CD1c-positive myeloid dendritic cell (primary cell): ENCODE results near the gene PLCH2.
A peak's percentile ranks its signal among the peaks of the same experiment; 100 is the strongest.
"Not testable (repeated sequence)": the region's sequence is repeated elsewhere in the genome, so short reads cannot be mapped to it uniquely, and the experiment has no call there.

Experiments used
- DNase-seq: peaks from one replicate; pipeline ENCODE4 v3.0.0-alpha.2; 2016; ENCODE audit errors: extremely low spot score

PLCH2 gene

GRCh38 chr1:2546515-2547209, 70.6 kb downstream of the PLCH2 start:
- DNase-seq, result peak; percentile 93

- peak; percentile 58 for DNase-seq
Measured at GRCh38 chr1:2547210-2548067, 71.3 kb downstream of the PLCH2 start.

- peak; percentile 80 for DNase-seq
Measured at GRCh38 chr1:2548068-2548589, 72.0 kb downstream of the PLCH2 start.

- not testable (repeated sequence) for DNase-seq
Measured at GRCh38 chr1:2549367-2550029, 73.4 kb downstream of the PLCH2 start.

- not testable (repeated sequence) for DNase-seq
Measured at GRCh38 chr1:2550309-2550861, 74.3 kb downstream of the PLCH2 start.

- DNase-seq, result not testable (repeated sequence)
Measured at GRCh38 chr1:2551544-2551943, 75.5 kb downstream of the PLCH2 start.

GRCh38 chr1:2552189-2552588, 76.1 kb downstream of the PLCH2 start:
- DNase-seq, result no peak

- not testable (repeated sequence) for DNase-seq
Measured at GRCh38 chr1:2553076-2553475, 77.0 kb downstream of the PLCH2 start.

GRCh38 chr1:2553871-2554620, 78.0 kb downstream of the PLCH2 start:
- DNase-seq, result no peak

- peak; percentile 51 for DNase-seq
Measured at GRCh38 chr1:2554621-2555387, 78.7 kb downstream of the PLCH2 start.
